Measurements from ENCODE around the gene RAC3. TPM values are rescaled to one million over a fixed set of nuclear protein-coding genes. Genes with fewer than 3 reads are reported as not detected.

RAC3 gene
- total RNA-seq, 1 donor from 2014 or later, result 12.1 TPM

- DNase-seq, result no peak
- no peaks in the 10 kb centered on the region for H3K27me3 Mint-ChIP-seq
- H3K9me3 Mint-ChIP-seq, result no peaks in the 10 kb centered on the region
- no peak overlapping the region for H3K27ac Mint-ChIP-seq
- peaks cover 2% of the 10 kb centered on the region for H3K36me3 Mint-ChIP-seq (ENCODE audit: low read depth)
- intact Hi-C loops (cut with micrococcal nuclease), result no loop called here
- no peak overlapping the region for H3K4me3 Mint-ChIP-seq
- H3K4me1 Mint-ChIP-seq, result no peaks in the 10 kb centered on the region
These were observed 17.6 kb upstream of the RAC3 start for GRCh38 chr17:82013772-82014321.

- intact Hi-C loops (cut with micrococcal nuclease), result no loop called here
These were observed 17.0 kb upstream of the RAC3 start for GRCh38 chr17:82014432-82014831.

GRCh38 chr17:82014971-82015310 is 16.5 kb upstream of the RAC3 start:
- no peak overlapping the region for H3K27ac Mint-ChIP-seq
- peaks cover 4% of the 10 kb centered on the region for H3K36me3 Mint-ChIP-seq (ENCODE audit: low read depth)
- no peak for DNase-seq
- no peaks in the 10 kb centered on the region for H3K27me3 Mint-ChIP-seq
- no peaks in the 10 kb centered on the region for H3K4me1 Mint-ChIP-seq
- no peaks in the 10 kb centered on the region for H3K9me3 Mint-ChIP-seq
- H3K4me3 Mint-ChIP-seq, result no peak overlapping the region
- intact Hi-C loops (cut with micrococcal nuclease), result no loop called here

More at GRCh38 chr17:82014432-82014831, 17.0 kb upstream of the RAC3 start:
- Mint-ChIP-seq H3K4me3 (no peak overlapping the region), H3K36me3 (ENCODE audit: low read depth) (peaks cover 4% of the 10 kb centered on the region), H3K4me1 (no peaks in the 10 kb centered on the region), H3K27ac (no peak overlapping the region), H3K9me3 (no peaks in the 10 kb centered on the region), H3K27me3 (no peaks in the 10 kb centered on the region)
- DNase-seq, result no peak

GRCh38 chr17:82015311-82015971 is 16.0 kb upstream of the RAC3 start:
- DNase-seq, result no peak
- peaks cover 3% of the 10 kb centered on the region for H3K4me1 Mint-ChIP-seq
- H3K9me3 Mint-ChIP-seq, result no peaks in the 10 kb centered on the region
- H3K27me3 Mint-ChIP-seq, result no peaks in the 10 kb centered on the region
- no peak overlapping the region for H3K4me3 Mint-ChIP-seq
- H3K36me3 Mint-ChIP-seq (ENCODE audit: low read depth), result peaks cover 4% of the 10 kb centered on the region
- H3K27ac Mint-ChIP-seq, result no peak overlapping the region
- intact Hi-C loops (cut with micrococcal nuclease), result no loop called here

GRCh38 chr17:82016061-82016874 is 15.2 kb upstream of the RAC3 start:
- H3K4me3 Mint-ChIP-seq, result no peak overlapping the region
- peaks cover 6% of the 10 kb centered on the region for H3K36me3 Mint-ChIP-seq (ENCODE audit: low read depth)
- H3K27ac Mint-ChIP-seq, result no peak overlapping the region
- intact Hi-C loops (cut with micrococcal nuclease), result no loop called here
- H3K27me3 Mint-ChIP-seq, result no peaks in the 10 kb centered on the region
- peaks cover 6% of the 10 kb centered on the region for H3K4me1 Mint-ChIP-seq
- no peak for DNase-seq
- H3K9me3 Mint-ChIP-seq, result no peaks in the 10 kb centered on the region

GRCh38 chr17:82016875-82017459 is 14.5 kb upstream of the RAC3 start:
- Mint-ChIP-seq H3K36me3 (ENCODE audit: low read depth) (peaks cover 6% of the 10 kb centered on the region), H3K4me1 (peaks cover 13% of the 10 kb centered on the region), H3K4me3 (no peak overlapping the region), H3K27ac (no peak overlapping the region), H3K9me3 (no peaks in the 10 kb centered on the region), H3K27me3 (no peaks in the 10 kb centered on the region)
- no peak for DNase-seq
- intact Hi-C loops (cut with micrococcal nuclease), result no loop called here

- intact Hi-C loops (cut with micrococcal nuclease), result no loop called here
- Mint-ChIP-seq H3K27ac (no peak overlapping the region), H3K4me3 (no peak overlapping the region), H3K36me3 (ENCODE audit: low read depth) (peaks cover 6% of the 10 kb centered on the region), H3K9me3 (no peaks in the 10 kb centered on the region), H3K4me1 (peaks cover 13% of the 10 kb centered on the region), H3K27me3 (no peaks in the 10 kb centered on the region)
- DNase-seq, result no peak
These were observed 13.8 kb upstream of the RAC3 start for GRCh38 chr17:82017612-82018151.

- H3K9me3 Mint-ChIP-seq, result no peaks in the 10 kb centered on the region
- no peaks in the 10 kb centered on the region for H3K27me3 Mint-ChIP-seq
- DNase-seq, result no peak
- intact Hi-C loops (cut with micrococcal nuclease), result no loop called here
- peaks cover 6% of the 10 kb centered on the region for H3K36me3 Mint-ChIP-seq (ENCODE audit: low read depth)
- H3K27ac Mint-ChIP-seq, result no peak overlapping the region
- H3K4me1 Mint-ChIP-seq, result peaks cover 13% of the 10 kb centered on the region
- no peak overlapping the region for H3K4me3 Mint-ChIP-seq
These were observed 13.1 kb upstream of the RAC3 start for GRCh38 chr17:82018152-82018988.

GRCh38 chr17:82018989-82019689 is 12.3 kb upstream of the RAC3 start:
- Mint-ChIP-seq H3K36me3 (ENCODE audit: low read depth) (peaks cover 6% of the 10 kb centered on the region), H3K9me3 (no peaks in the 10 kb centered on the region), H3K4me3 (no peak overlapping the region), H3K27ac (no peak overlapping the region), H3K27me3 (no peaks in the 10 kb centered on the region), H3K4me1 (peaks cover 18% of the 10 kb centered on the region)
- no peak for DNase-seq
- intact Hi-C loops (cut with micrococcal nuclease), result no loop called here

GRCh38 chr17:82019690-82020571 is 11.5 kb upstream of the RAC3 start:
- H3K4me3 Mint-ChIP-seq, result no peak overlapping the region
- H3K27me3 Mint-ChIP-seq, result no peaks in the 10 kb centered on the region
- no peak overlapping the region for H3K27ac Mint-ChIP-seq
- peaks cover 19% of the 10 kb centered on the region for H3K4me1 Mint-ChIP-seq
- peak; percentile 91 for DNase-seq
- peaks cover 6% of the 10 kb centered on the region for H3K36me3 Mint-ChIP-seq (ENCODE audit: low read depth)
- intact Hi-C loops (cut with micrococcal nuclease), result loop anchor here (5.0 kb wide), 2 partner anchors 158 to 207 kb away; partner anchors contain the start of genes P4HB and SLC16A3
- H3K9me3 Mint-ChIP-seq, result no peaks in the 10 kb centered on the region

- Mint-ChIP-seq H3K9me3 (no peaks in the 10 kb centered on the region), H3K4me3 (peak overlapping the region; percentile 39), H3K4me1 (peaks cover 19% of the 10 kb centered on the region), H3K27ac (no peak overlapping the region), H3K27me3 (no peaks in the 10 kb centered on the region), H3K36me3 (ENCODE audit: low read depth) (peaks cover 6% of the 10 kb centered on the region)
- DNase-seq, result no peak
- intact Hi-C loops (cut with micrococcal nuclease), result loop anchor here (1.0 to 5.0 kb wide), 3 partner anchors 61 to 207 kb away; partner anchors contain the start of genes P4HB and SLC16A3
These were observed 10.8 kb upstream of the RAC3 start for GRCh38 chr17:82020572-82021106.
